Measurements from ENCODE around the gene FLT3LG. TPM values are rescaled to one million over a fixed set of nuclear protein-coding genes. Genes with fewer than 3 reads are reported as not detected.

FLT3LG gene
- total and polyA plus RNA-seq, 2 donors from 2014 or later: 7.4 to 12.5 TPM

DNA sequence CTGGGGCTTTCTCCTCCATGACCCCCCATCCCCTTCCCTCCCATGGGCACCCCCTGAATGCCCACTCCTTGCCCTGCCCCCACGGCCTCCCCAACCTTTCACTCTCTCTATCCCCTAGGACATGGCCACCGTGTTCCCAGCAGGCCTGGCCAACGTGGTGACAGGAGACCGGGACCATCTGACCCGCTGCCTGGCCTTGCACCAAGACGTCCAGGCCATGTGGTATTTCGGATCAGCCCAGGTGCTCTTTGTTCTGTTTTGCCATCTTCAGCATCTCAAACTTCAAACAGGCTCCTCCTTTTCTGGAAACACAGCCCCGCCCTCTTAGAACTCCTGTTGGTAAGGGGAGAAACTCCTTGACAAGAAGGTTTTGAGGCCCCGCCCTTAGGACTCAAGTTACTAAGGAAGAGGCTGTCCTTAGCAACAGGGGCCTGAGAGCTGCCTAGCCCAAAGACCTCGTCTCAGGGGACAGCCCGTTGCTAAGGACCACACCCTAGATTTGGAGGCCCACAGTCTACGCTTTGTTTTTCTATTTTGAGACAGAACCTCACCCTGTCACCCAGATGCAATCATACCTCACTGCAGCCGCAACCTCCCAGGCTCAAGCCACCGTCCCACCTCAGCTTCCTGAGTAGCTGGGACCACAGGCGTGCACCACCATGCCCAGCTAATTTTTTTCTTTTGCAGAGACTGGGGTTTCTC is 5.1 kb upstream of the FLT3LG start:
- Histone ChIP-seq H3K27me3 (ENCODE audit: control insufficient read depth, insufficient read depth, low read length) (no peaks in the 10 kb centered on the region), H3K4me1 (ENCODE audit: control insufficient read depth in 2 of 3, insufficient read depth in 2 of 3, low read depth in 1 of 3, low read length in 3 of 3) (peaks cover 0 to 5% (median 0%) of the 10 kb centered on the region in 3 donors), H3K9me3 (ENCODE audit: control insufficient read depth in 2 of 3, insufficient read depth in 1 of 3, low read length in 3 of 3) (no peaks in the 10 kb centered on the region), H3K27ac (ENCODE audit: low read depth in 2 of 2, low read length in 2 of 2) (peak overlapping the region in 1 of 2 donors; percentile 72), H3K4me3 (ENCODE audit: low read length in 3 of 3) (no peak overlapping the region), H3K9ac (ENCODE audit: low read length in 3 of 3) (no peak overlapping the region), H3K36me3 (ENCODE audit: control insufficient read depth in 2 of 3, insufficient read depth in 3 of 3, low read length in 3 of 3) (peaks cover 0 to 2% (median 0%) of the 10 kb centered on the region in 3 donors)
- intact Hi-C loops (cut with DNase I): no loop called here
- TF ChIP-seq, protein P1, sequence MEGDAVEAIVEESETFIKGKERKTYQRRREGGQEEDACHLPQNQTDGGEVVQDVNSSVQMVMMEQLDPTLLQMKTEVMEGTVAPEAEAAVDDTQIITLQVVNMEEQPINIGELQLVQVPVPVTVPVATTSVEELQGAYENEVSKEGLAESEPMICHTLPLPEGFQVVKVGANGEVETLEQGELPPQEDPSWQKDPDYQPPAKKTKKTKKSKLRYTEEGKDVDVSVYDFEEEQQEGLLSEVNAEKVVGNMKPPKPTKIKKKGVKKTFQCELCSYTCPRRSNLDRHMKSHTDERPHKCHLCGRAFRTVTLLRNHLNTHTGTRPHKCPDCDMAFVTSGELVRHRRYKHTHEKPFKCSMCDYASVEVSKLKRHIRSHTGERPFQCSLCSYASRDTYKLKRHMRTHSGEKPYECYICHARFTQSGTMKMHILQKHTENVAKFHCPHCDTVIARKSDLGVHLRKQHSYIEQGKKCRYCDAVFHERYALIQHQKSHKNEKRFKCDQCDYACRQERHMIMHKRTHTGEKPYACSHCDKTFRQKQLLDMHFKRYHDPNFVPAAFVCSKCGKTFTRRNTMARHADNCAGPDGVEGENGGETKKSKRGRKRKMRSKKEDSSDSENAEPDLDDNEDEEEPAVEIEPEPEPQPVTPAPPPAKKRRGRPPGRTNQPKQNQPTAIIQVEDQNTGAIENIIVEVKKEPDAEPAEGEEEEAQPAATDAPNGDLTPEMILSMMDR (IDR thresholded peaks at IDR 0.05; ENCODE audit: borderline replicate concordance, extremely low read depth, insufficient read depth): no peak
- DNase-seq (peak in 3 of 5 donors; percentile 44 to 77 (median 56)), FAIRE-seq (no peak)

DNA sequence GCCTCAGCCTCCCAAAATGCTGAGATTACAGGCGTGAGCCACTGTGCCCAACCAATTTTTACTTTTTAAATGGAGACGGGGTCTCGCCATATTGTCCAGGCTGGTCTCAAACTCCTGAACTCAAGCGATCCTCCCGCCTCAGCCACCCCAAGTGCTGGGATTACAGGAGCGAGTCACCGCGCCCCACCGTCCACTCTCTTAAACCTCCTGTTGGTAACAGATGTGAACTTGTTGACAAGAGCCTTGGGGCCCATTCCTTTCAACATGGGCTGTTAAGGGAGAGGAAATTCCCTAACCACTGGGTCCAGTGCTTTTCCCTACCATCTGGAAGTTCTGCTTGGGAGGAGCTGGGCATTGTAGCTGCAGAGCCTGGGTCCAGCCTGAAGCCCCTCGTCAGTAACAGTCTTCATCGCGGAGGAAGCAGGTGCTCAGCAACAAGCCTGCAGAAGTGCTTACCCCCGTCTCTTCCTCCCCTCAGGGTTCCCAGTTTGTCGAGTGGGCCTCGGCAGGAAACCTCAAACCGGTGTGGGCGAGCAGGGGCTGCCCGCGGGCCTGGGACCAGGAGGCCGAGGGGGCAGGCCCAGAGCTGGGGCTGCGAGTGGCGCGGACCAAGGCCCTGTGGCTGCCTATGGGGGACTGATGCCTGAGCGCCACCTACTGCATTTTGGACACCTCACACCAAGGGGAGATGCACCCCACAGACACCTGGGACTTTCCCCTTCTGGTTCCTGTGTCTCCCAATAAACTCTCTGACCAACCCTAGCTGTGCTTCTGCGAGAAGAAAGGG is 4.0 kb upstream of the FLT3LG start:
- H3K36me3 ChIP-seq (ENCODE audit: control insufficient read depth in 2 of 3, insufficient read depth in 3 of 3, low read length in 3 of 3): peaks cover 0 to 2% (median 0%) of the 10 kb centered on the region in 3 donors
- intact Hi-C loops (cut with DNase I): no loop called here
- no peak overlapping the region for H3K27ac ChIP-seq (ENCODE audit: low read depth in 2 of 2, low read length in 2 of 2)
- TF ChIP-seq, protein P1 (IDR thresholded peaks at IDR 0.05; ENCODE audit: borderline replicate concordance, extremely low read depth, insufficient read depth): no peak
- no peaks in the 10 kb centered on the region for H3K9me3 ChIP-seq (ENCODE audit: control insufficient read depth in 2 of 3, insufficient read depth in 1 of 3, low read length in 3 of 3)
- peaks cover 0 to 10% (median 0%) of the 10 kb centered on the region in 3 donors for H3K4me1 ChIP-seq (ENCODE audit: control insufficient read depth in 2 of 3, insufficient read depth in 2 of 3, low read depth in 1 of 3, low read length in 3 of 3)
- H3K4me3 ChIP-seq (ENCODE audit: low read length in 3 of 3): no peak overlapping the region
- DNase-seq (no peak), FAIRE-seq (no peak)
- H3K27me3 ChIP-seq (ENCODE audit: control insufficient read depth, insufficient read depth, low read length): no peaks in the 10 kb centered on the region
- no peak overlapping the region for H3K9ac ChIP-seq (ENCODE audit: low read length in 3 of 3)

DNA sequence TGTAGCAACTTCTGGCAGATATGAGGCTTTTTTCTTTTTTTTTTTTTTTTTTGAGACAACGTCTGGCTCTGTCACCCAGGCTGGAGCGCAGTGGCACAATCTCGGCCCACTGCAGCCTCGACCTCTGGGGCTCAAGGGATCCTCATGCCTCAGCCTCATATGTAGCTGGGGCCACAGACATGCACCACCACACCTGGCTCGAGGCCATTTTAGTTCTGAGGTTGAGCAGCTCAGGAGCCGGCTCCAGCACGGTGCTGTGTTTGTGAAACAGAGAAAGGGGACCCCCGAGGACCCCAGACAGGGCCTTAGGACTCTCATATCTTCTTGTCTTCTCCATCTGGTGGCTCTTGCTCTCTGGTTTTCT is 3.4 kb upstream of the FLT3LG start:
- H3K9me3 ChIP-seq (ENCODE audit: control insufficient read depth in 2 of 3, insufficient read depth in 1 of 3, low read length in 3 of 3): no peaks in the 10 kb centered on the region
- TF ChIP-seq, protein P1 (IDR thresholded peaks at IDR 0.05; ENCODE audit: borderline replicate concordance, extremely low read depth, insufficient read depth): no peak
- H3K27ac ChIP-seq (ENCODE audit: low read depth in 2 of 2, low read length in 2 of 2): no peak overlapping the region
- H3K4me3 ChIP-seq (ENCODE audit: low read length in 3 of 3): no peak overlapping the region
- H3K27me3 ChIP-seq (ENCODE audit: control insufficient read depth, insufficient read depth, low read length): no peaks in the 10 kb centered on the region
- H3K4me1 ChIP-seq (ENCODE audit: control insufficient read depth in 2 of 3, insufficient read depth in 2 of 3, low read depth in 1 of 3, low read length in 3 of 3): peaks cover 0 to 10% (median 0%) of the 10 kb centered on the region in 3 donors
- no peaks in the 10 kb centered on the region for H3K36me3 ChIP-seq (ENCODE audit: control insufficient read depth in 2 of 3, insufficient read depth in 3 of 3, low read length in 3 of 3)
- intact Hi-C loops (cut with DNase I): no loop called here
- no peak overlapping the region for H3K9ac ChIP-seq (ENCODE audit: low read length in 3 of 3)
- FAIRE-seq: no peak
- DNase-seq: no peak

All from kidney (tissue), 14 donors.